ENCODE results near the gene PDE4D. TPM values are rescaled to one million over a fixed set of nuclear protein-coding genes. Genes with fewer than 3 reads are reported as not detected.

Gene PDE4D
- total RNA-seq, 1 donor from 2014 or later: 35.1 TPM

Small RNA genes within 50 kb of the gene (microRNA-seq; reads per million reads assigned to microRNA genes)
- gene MIR582 (ENCODE audit: borderline number of aligned reads): not detected

Measured in left ventricle myocardium superior (tissue), 1 donor.